ENCODE measurements around the gene PRKCB. TPM values are rescaled to one million over a fixed set of nuclear protein-coding genes. Genes with fewer than 3 reads are reported as not detected.
"Not testable (repeated sequence)": the region's sequence is repeated elsewhere in the genome, so short reads cannot be mapped to it uniquely, and the experiment has no call there.

The PRKCB gene
- polyA plus RNA-seq, 2 of the 4 experiments (the other 2 are of a cell fraction) = 0.09 to 0.22 TPM

DNA sequence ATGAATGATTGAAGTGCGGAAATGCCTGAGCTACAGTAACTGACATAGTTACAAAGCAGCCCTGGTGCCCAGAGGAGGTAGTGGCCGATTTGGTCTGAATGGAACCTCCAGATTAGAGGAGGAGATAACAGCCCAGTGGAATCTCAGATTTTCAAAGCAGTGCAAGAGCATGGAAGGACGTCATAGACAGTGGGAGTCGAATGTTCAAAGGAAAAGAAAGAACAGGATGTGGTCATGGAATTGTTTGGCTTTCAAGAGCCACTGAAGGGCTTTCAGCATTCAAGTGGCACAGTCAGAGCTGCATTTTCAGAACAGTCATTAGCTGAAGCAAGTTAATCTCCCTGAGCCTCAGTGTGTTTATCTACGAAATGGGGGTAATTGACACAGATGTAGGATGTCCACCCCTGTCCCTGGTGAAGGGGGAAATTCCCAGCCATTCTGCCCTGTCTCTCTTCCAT lies 315.7 kb downstream of the PRKCB start (continued):
- TF ChIP-seq, protein P1, sequence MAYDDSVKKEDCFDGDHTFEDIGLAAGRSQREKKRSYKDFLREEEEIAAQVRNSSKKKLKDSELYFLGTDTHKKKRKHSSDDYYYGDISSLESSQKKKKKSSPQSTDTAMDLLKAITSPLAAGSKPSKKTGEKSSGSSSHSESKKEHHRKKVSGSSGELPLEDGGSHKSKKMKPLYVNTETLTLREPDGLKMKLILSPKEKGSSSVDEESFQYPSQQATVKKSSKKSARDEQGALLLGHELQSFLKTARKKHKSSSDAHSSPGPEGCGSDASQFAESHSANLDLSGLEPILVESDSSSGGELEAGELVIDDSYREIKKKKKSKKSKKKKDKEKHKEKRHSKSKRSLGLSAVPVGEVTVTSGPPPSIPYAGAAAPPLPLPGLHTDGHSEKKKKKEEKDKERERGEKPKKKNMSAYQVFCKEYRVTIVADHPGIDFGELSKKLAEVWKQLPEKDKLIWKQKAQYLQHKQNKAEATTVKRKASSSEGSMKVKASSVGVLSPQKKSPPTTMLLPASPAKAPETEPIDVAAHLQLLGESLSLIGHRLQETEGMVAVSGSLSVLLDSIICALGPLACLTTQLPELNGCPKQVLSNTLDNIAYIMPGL (CRISPR knock-in tag; IDR thresholded peaks at IDR 0.05; ENCODE audit: borderline replicate concordance) = no peak
- no peak for TF ChIP-seq TP53 (CRISPR knock-in tag; IDR thresholded peaks at IDR 0.05)

DNA sequence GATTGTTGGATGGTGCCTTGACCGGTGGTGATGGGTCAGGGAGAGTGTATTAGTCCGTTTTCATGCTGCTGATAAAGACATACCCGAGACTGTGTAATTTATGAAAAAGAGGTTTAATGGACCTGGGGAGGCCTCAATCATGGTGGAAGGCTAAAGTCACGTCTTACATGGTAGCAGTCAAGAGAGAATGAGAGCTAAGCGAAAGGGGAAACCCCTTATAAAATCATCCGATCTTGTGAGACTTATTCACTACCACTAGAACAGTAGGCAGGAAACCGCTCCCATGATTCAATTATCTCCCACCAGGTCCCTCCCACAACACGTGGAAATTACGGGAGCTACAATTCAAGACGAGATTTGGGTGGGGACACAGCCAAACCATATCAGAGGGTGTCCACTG lies 316.3 kb downstream of the PRKCB start:
- ATAC-seq; DNase-seq (ENCODE audit: low read depth in 1 of 2, low spot score in 1 of 2); H3K9me3 ChIP-seq; FAIRE-seq; H3K4me2 ChIP-seq; H3K4me3 ChIP-seq; H3K27ac ChIP-seq; H3K4me1 ChIP-seq: not testable (repeated sequence)
- ChIA-PET POLR2A (interaction anchor here (0.7 kb wide), 1 partner anchor 393 kb away, joined by 3 read pairs; no protein-coding TSS in a partner anchor), CTCF (interaction anchor here (0.6 kb wide), 1 partner anchor 569 kb away, joined by 3 read pairs; no protein-coding TSS in a partner anchor)
- 12% methylated on average over 10 of the region's 10 CpGs for WGBS (ENCODE audit: missing lambda C conversion rate)

DNA sequence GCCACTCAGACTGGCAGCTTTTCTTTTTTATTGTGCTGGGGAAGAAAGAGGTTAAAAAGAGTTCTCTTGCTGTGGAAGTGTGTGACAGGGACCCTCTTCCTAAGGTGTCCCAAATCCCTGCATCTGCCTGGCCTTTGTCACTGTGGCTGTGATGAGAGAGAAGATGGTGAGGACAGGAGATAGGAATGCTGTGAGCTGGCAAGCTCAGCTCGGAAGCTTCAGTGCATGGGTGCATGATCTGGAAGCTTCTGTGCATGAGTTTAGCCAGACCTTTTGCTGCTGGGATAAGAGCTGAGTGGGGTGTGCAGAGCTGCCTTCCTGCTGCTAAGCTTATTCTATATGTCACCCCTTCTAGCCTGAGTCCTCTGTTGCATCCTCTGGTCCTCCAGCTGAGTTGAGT lies 317.0 kb downstream of the PRKCB start:
- no peaks in the 10 kb centered on the region for H3K4me1 ChIP-seq
- ChIA-PET POLR2A (interaction anchor here (0.7 kb wide), 1 partner anchor 394 kb away, joined by 3 read pairs; no protein-coding TSS in a partner anchor), CTCF (no interaction called here)
- no peak for ATAC-seq
- H3K27ac ChIP-seq = no peak overlapping the region
- H3K4me3 ChIP-seq = no peak overlapping the region
- no peak for TF ChIP-seq HOXB5 (CRISPR knock-in tag; IDR thresholded peaks at IDR 0.05)
- TF ChIP-seq EHF (CRISPR knock-in tag; IDR thresholded peaks at IDR 0.05) = no peak
- TF ChIP-seq TP53 (CRISPR knock-in tag; IDR thresholded peaks at IDR 0.05) = no peak
- no peak for TF ChIP-seq RCOR1 (IDR thresholded peaks at IDR 0.05; ENCODE audit: low read depth, low read length)
- TF ChIP-seq, protein P1 (CRISPR knock-in tag; IDR thresholded peaks at IDR 0.05; ENCODE audit: borderline replicate concordance) = no peak
- TF ChIP-seq POLR2A (IDR thresholded peaks at IDR 0.05; ENCODE audit: low read length) = no peak
- TF ChIP-seq CBX8 (IDR thresholded peaks at IDR 0.05) = no peak
- TF ChIP-seq RARB (CRISPR knock-in tag; IDR thresholded peaks at IDR 0.05) = no peak
- no peak for TF ChIP-seq FOSB (CRISPR knock-in tag; IDR thresholded peaks at IDR 0.05)
- TF ChIP-seq SREBF2 (IDR thresholded peaks at IDR 0.05) = no peak
- no peak for TF ChIP-seq ZNF302 (CRISPR knock-in tag; IDR thresholded peaks at IDR 0.05)
- TF ChIP-seq JUN (IDR thresholded peaks at IDR 0.05) = no peak
- no peak for TF ChIP-seq MYC (IDR thresholded peaks at IDR 0.05; ENCODE audit: borderline replicate concordance, low read length)
- no peak for TF ChIP-seq ZSCAN20 (CRISPR knock-in tag; IDR thresholded peaks at IDR 0.05)
- TF ChIP-seq KDM1A (IDR thresholded peaks at IDR 0.05; ENCODE audit: low read depth) = no peak
- TF ChIP-seq PHF8 (IDR thresholded peaks at IDR 0.05; ENCODE audit: borderline replicate concordance, low read depth) = no peak
- TF ChIP-seq MAZ (IDR thresholded peaks at IDR 0.05; ENCODE audit: borderline replicate concordance, low read depth, low read length) = no peak
- TF ChIP-seq CEBPB (IDR thresholded peaks at IDR 0.05) = no peak
- DNase-seq (ENCODE audit: low read depth in 1 of 2, low spot score in 1 of 2) = no peak
- WGBS (ENCODE audit: missing lambda C conversion rate) = 0% methylated on average over 1 of the region's 1 CpG
- H3K9me3 ChIP-seq = no peaks in the 10 kb centered on the region
- no peak for FAIRE-seq
- no peak overlapping the region for H3K4me2 ChIP-seq

DNA sequence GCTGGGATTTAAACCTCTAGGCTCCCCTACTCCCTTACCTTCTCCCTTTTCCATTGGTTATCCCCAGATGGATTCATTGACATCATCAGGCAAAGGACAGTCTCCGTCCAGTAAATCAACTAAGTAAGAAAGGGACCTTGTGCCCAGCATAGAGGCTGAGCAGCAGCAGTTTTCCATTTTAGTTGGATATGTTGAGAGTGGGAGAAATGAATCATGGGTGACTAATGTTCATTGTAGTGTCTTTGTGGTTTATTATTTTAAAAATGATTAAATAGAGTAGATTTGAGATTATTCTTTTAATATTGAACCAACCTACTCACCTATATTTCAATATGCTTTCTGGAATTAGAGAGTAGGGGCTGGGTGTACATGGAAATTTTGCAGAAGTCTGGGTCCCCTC lies 321.0 kb downstream of the PRKCB start:
- Histone ChIP-seq H3K27ac (no peak overlapping the region), H3K4me2 (no peak overlapping the region), H3K9me3 (no peaks in the 10 kb centered on the region), H3K4me1 (no peaks in the 10 kb centered on the region), H3K4me3 (no peak overlapping the region)
- ChIA-PET CTCF (no interaction called here), POLR2A (no interaction called here)
- no peak for DNase-seq (ENCODE audit: low read depth in 1 of 2, low spot score in 1 of 2)
- no peak for ATAC-seq
- FAIRE-seq = no peak
- WGBS (ENCODE audit: missing lambda C conversion rate) = 7% methylated on average over 1 of the region's 1 CpG
- TF ChIP-seq, protein P2, sequence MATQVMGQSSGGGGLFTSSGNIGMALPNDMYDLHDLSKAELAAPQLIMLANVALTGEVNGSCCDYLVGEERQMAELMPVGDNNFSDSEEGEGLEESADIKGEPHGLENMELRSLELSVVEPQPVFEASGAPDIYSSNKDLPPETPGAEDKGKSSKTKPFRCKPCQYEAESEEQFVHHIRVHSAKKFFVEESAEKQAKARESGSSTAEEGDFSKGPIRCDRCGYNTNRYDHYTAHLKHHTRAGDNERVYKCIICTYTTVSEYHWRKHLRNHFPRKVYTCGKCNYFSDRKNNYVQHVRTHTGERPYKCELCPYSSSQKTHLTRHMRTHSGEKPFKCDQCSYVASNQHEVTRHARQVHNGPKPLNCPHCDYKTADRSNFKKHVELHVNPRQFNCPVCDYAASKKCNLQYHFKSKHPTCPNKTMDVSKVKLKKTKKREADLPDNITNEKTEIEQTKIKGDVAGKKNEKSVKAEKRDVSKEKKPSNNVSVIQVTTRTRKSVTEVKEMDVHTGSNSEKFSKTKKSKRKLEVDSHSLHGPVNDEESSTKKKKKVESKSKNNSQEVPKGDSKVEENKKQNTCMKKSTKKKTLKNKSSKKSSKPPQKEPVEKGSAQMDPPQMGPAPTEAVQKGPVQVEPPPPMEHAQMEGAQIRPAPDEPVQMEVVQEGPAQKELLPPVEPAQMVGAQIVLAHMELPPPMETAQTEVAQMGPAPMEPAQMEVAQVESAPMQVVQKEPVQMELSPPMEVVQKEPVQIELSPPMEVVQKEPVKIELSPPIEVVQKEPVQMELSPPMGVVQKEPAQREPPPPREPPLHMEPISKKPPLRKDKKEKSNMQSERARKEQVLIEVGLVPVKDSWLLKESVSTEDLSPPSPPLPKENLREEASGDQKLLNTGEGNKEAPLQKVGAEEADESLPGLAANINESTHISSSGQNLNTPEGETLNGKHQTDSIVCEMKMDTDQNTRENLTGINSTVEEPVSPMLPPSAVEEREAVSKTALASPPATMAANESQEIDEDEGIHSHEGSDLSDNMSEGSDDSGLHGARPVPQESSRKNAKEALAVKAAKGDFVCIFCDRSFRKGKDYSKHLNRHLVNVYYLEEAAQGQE (IDR thresholded peaks at IDR 0.05) = no peak
- TF ChIP-seq JUN (IDR thresholded peaks at IDR 0.05) = no peak
- no peak for TF ChIP-seq GATA3 (IDR thresholded peaks at IDR 0.05; ENCODE audit: borderline replicate concordance)
- no peak for TF ChIP-seq HEYL (CRISPR knock-in tag; IDR thresholded peaks at IDR 0.05)
- no peak for TF ChIP-seq HOXB5 (CRISPR knock-in tag; IDR thresholded peaks at IDR 0.05)
- TF ChIP-seq, protein P3, sequence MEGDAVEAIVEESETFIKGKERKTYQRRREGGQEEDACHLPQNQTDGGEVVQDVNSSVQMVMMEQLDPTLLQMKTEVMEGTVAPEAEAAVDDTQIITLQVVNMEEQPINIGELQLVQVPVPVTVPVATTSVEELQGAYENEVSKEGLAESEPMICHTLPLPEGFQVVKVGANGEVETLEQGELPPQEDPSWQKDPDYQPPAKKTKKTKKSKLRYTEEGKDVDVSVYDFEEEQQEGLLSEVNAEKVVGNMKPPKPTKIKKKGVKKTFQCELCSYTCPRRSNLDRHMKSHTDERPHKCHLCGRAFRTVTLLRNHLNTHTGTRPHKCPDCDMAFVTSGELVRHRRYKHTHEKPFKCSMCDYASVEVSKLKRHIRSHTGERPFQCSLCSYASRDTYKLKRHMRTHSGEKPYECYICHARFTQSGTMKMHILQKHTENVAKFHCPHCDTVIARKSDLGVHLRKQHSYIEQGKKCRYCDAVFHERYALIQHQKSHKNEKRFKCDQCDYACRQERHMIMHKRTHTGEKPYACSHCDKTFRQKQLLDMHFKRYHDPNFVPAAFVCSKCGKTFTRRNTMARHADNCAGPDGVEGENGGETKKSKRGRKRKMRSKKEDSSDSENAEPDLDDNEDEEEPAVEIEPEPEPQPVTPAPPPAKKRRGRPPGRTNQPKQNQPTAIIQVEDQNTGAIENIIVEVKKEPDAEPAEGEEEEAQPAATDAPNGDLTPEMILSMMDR (IDR thresholded peaks at IDR 0.05) = no peak
- no peak for TF ChIP-seq CBX8 (IDR thresholded peaks at IDR 0.05)
- TF ChIP-seq, protein P4, sequence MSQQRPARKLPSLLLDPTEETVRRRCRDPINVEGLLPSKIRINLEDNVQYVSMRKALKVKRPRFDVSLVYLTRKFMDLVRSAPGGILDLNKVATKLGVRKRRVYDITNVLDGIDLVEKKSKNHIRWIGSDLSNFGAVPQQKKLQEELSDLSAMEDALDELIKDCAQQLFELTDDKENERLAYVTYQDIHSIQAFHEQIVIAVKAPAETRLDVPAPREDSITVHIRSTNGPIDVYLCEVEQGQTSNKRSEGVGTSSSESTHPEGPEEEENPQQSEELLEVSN (IDR thresholded peaks at IDR 0.05; ENCODE audit: borderline replicate concordance, low read depth) = no peak

Measured in A549 (cell line).